Measurements from ENCODE around the gene DAPK1. TPM values are rescaled to one million over a fixed set of nuclear protein-coding genes. Genes with fewer than 3 reads are reported as not detected.

DAPK1 gene
- total and polyA plus RNA-seq, 2 donors: 12.1 to 79.2 TPM

- H3K4me1 ChIP-seq (ENCODE audit: insufficient read depth): no peaks in the 10 kb centered on the region
- H3K27ac ChIP-seq (ENCODE audit: low read depth): no peak overlapping the region
- no peak overlapping the region for H3K4me3 ChIP-seq (ENCODE audit: low read depth, low read length)
- 85% methylated on average over 9 of the region's 9 CpGs for WGBS
- H3K36me3 ChIP-seq (ENCODE audit: insufficient read depth): no peaks in the 10 kb centered on the region
- DNase-seq (ENCODE audit: extremely low spot score): no peak
Measured at GRCh38 chr9:87643778-87644570, 146.3 kb downstream of the DAPK1 start.

- Histone ChIP-seq H3K4me1 (ENCODE audit: insufficient read depth) (no peaks in the 10 kb centered on the region), H3K36me3 (ENCODE audit: insufficient read depth) (no peaks in the 10 kb centered on the region), H3K4me3 (ENCODE audit: low read depth, low read length) (no peak overlapping the region), H3K27ac (ENCODE audit: low read depth) (no peak overlapping the region)
- 92% methylated on average over 1 of the region's 1 CpG for WGBS
- no peak for DNase-seq (ENCODE audit: extremely low spot score)
Measured at GRCh38 chr9:87644659-87645058, 147.0 kb downstream of the DAPK1 start.

GRCh38 chr9:87646546-87646945, 148.9 kb downstream of the DAPK1 start:
- Histone ChIP-seq H3K36me3 (ENCODE audit: insufficient read depth) (no peaks in the 10 kb centered on the region), H3K4me3 (ENCODE audit: low read depth, low read length) (no peak overlapping the region), H3K4me1 (ENCODE audit: insufficient read depth) (no peaks in the 10 kb centered on the region), H3K27ac (ENCODE audit: low read depth) (no peak overlapping the region)
- WGBS: 89% methylated on average over 3 of the region's 3 CpGs
- no peak for DNase-seq (ENCODE audit: extremely low spot score)

GRCh38 chr9:87647114-87647513, 149.4 kb downstream of the DAPK1 start:
- 84% methylated on average over 8 of the region's 8 CpGs for WGBS
- Histone ChIP-seq H3K4me3 (ENCODE audit: low read depth, low read length) (no peak overlapping the region), H3K36me3 (ENCODE audit: insufficient read depth) (no peaks in the 10 kb centered on the region), H3K4me1 (ENCODE audit: insufficient read depth) (no peaks in the 10 kb centered on the region), H3K27ac (ENCODE audit: low read depth) (no peak overlapping the region)
- DNase-seq (ENCODE audit: extremely low spot score): no peak

GRCh38 chr9:87648606-87649005, 150.9 kb downstream of the DAPK1 start:
- H3K36me3 ChIP-seq (ENCODE audit: insufficient read depth): no peaks in the 10 kb centered on the region
- H3K4me1 ChIP-seq (ENCODE audit: insufficient read depth): no peaks in the 10 kb centered on the region
- DNase-seq (ENCODE audit: extremely low spot score): no peak
- no peak overlapping the region for H3K4me3 ChIP-seq (ENCODE audit: low read depth, low read length)
- 97% methylated on average over 7 of the region's 7 CpGs for WGBS
- no peak overlapping the region for H3K27ac ChIP-seq (ENCODE audit: low read depth)

GRCh38 chr9:87650611-87651295, 153.1 kb downstream of the DAPK1 start:
- DNase-seq (ENCODE audit: extremely low spot score): no peak
- Histone ChIP-seq H3K4me1 (ENCODE audit: insufficient read depth) (no peaks in the 10 kb centered on the region), H3K4me3 (ENCODE audit: low read depth, low read length) (no peak overlapping the region), H3K36me3 (ENCODE audit: insufficient read depth) (no peaks in the 10 kb centered on the region), H3K27ac (ENCODE audit: low read depth) (no peak overlapping the region)
- WGBS: 84% methylated on average over 8 of the region's 8 CpGs

GRCh38 chr9:87651431-87651830, 153.8 kb downstream of the DAPK1 start:
- DNase-seq (ENCODE audit: extremely low spot score): no peak
- no peaks in the 10 kb centered on the region for H3K4me1 ChIP-seq (ENCODE audit: insufficient read depth)
- no peaks in the 10 kb centered on the region for H3K36me3 ChIP-seq (ENCODE audit: insufficient read depth)
- H3K27ac ChIP-seq (ENCODE audit: low read depth): no peak overlapping the region
- WGBS: 90% methylated on average over 10 of the region's 10 CpGs
- H3K4me3 ChIP-seq (ENCODE audit: low read depth, low read length): no peak overlapping the region

GRCh38 chr9:87653941-87654340, 156.3 kb downstream of the DAPK1 start:
- Histone ChIP-seq H3K4me3 (ENCODE audit: low read depth, low read length) (no peak overlapping the region), H3K36me3 (ENCODE audit: insufficient read depth) (no peaks in the 10 kb centered on the region), H3K27ac (ENCODE audit: low read depth) (no peak overlapping the region), H3K4me1 (ENCODE audit: insufficient read depth) (no peaks in the 10 kb centered on the region)
- 87% methylated on average over 3 of the region's 3 CpGs for WGBS
- no peak for DNase-seq (ENCODE audit: extremely low spot score)

- H3K36me3 ChIP-seq (ENCODE audit: insufficient read depth): no peaks in the 10 kb centered on the region
- no peaks in the 10 kb centered on the region for H3K4me1 ChIP-seq (ENCODE audit: insufficient read depth)
- DNase-seq (ENCODE audit: extremely low spot score): no peak
- 93% methylated on average over 9 of the region's 9 CpGs for WGBS
- no peak overlapping the region for H3K27ac ChIP-seq (ENCODE audit: low read depth)
- H3K4me3 ChIP-seq (ENCODE audit: low read depth, low read length): no peak overlapping the region
Measured at GRCh38 chr9:87655731-87656130, 158.1 kb downstream of the DAPK1 start.

GRCh38 chr9:87656485-87656884, 158.8 kb downstream of the DAPK1 start:
- H3K36me3 ChIP-seq (ENCODE audit: insufficient read depth): no peaks in the 10 kb centered on the region
- no peak for DNase-seq (ENCODE audit: extremely low spot score)
- 22% methylated on average over 8 of the region's 8 CpGs for WGBS
- H3K27ac ChIP-seq (ENCODE audit: low read depth): no peak overlapping the region
- no peak overlapping the region for H3K4me3 ChIP-seq (ENCODE audit: low read depth, low read length)
- H3K4me1 ChIP-seq (ENCODE audit: insufficient read depth): no peaks in the 10 kb centered on the region

GRCh38 chr9:87657190-87657589, 159.5 kb downstream of the DAPK1 start:
- 73% methylated on average over 6 of the region's 6 CpGs for WGBS
- Histone ChIP-seq H3K4me3 (ENCODE audit: low read depth, low read length) (no peak overlapping the region), H3K4me1 (ENCODE audit: insufficient read depth) (no peaks in the 10 kb centered on the region), H3K36me3 (ENCODE audit: insufficient read depth) (no peaks in the 10 kb centered on the region), H3K27ac (ENCODE audit: low read depth) (no peak overlapping the region)
- DNase-seq (ENCODE audit: extremely low spot score): no peak

- Histone ChIP-seq H3K4me3 (ENCODE audit: low read depth, low read length) (no peak overlapping the region), H3K36me3 (ENCODE audit: insufficient read depth) (no peaks in the 10 kb centered on the region), H3K27ac (ENCODE audit: low read depth) (no peak overlapping the region), H3K4me1 (ENCODE audit: insufficient read depth) (no peaks in the 10 kb centered on the region)
- 94% methylated on average over 16 of the region's 16 CpGs for WGBS
- no peak for DNase-seq (ENCODE audit: extremely low spot score)
Measured at GRCh38 chr9:87657893-87658292, 160.2 kb downstream of the DAPK1 start.

- DNase-seq (ENCODE audit: extremely low spot score): no peak
- Histone ChIP-seq H3K4me3 (ENCODE audit: low read depth, low read length) (no peak overlapping the region), H3K27ac (ENCODE audit: low read depth) (no peak overlapping the region), H3K4me1 (ENCODE audit: insufficient read depth) (no peaks in the 10 kb centered on the region), H3K36me3 (ENCODE audit: insufficient read depth) (no peaks in the 10 kb centered on the region)
- WGBS: 92% methylated on average over 3 of the region's 3 CpGs
Measured at GRCh38 chr9:87658511-87658910, 160.8 kb downstream of the DAPK1 start.

All from urinary bladder (tissue), 4 donors.